Activated CD8-positive, alpha-beta memory T cell treated with anti-CD3 and anti-CD28 coated beads, Interleukin-2, amount 50 U/mL, for 1 hour (primary cell): Measurements from ENCODE around the gene C11orf65.

Experiments used
- DNase-seq: peaks from one replicate; pipeline ENCODE4 v3.0.0-alpha.2; 2020; ENCODE audit errors: extremely low read depth

Gene C11orf65

DNA sequence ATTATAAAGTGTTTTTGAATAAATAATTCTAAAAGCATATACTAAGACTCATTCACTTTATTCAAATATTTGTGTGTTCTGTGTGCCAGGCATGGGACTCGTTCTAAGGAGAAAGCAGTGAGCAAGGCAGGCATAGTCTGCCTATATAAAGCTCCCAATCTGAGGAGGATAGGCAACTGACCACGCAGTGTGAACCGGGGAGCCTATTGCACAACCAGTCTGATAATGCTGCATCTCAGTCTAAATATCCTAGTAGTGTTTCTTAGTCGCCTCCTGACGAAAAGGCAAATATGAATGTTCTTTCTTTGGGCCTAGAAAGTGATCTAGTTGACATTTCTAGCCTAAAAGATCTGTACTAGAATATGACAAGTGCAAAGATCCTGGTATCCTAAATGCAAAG, 98.3 kb downstream of the C11orf65 start:
- no peak for DNase-seq

DNA sequence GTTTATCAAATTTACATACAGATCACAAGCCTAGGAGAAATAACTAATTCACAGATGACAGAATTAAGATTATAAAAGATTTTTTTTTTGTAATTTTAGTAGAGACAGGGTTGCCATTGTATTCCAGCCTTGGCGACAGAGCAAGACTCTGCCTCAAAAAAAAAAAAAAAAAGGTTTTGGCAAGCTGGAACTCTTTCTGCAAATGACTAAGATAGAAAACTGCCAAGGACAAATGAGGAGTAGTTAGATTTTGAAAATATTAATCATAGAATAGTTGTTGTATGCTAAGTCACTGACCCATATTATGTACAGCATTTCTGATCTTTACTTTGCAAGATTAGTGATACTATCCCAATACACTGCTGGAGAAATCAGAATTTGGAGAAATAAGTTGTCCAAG, 99.2 kb downstream of the C11orf65 start:
- DNase-seq: no peak

DNA sequence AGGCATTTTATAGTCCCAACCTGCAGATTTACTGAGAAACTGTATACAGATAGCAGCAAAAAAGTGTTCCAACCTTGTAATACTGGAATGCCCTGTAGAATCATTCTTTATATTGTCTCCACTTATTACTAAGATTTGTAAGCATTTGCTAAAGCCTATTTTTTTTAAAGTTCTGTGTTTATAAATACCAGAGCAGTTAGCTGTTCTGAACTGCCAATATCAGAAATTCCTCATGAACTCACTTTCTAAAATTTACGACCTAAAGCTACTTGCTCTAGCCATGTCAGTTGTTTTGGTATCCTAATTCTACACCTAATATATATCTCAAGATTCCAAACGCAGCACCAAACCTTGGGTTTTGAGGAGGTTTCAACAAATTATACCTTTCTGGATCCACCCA, 103.2 kb downstream of the C11orf65 start:
- no peak for DNase-seq

DNA sequence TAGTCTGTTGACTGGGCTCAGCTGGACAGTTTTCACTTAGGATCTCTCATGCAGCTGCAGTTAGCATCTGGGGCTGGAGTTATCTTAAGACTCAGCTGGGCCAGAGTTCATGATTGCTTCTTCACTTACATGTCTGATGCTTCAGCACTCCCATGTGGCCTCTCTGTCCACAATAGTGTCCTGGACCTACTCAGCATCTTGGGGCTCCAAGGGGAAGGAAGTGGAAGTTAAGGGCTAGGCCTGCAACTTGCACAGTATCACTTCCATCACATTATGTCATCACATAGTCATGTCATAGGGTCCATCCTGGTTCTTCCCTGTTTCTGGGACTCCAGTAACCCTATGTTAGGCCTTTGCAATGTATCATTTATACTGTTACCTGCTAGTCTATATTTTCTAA, 115.9 kb downstream of the C11orf65 start:
- no peak for DNase-seq

DNA sequence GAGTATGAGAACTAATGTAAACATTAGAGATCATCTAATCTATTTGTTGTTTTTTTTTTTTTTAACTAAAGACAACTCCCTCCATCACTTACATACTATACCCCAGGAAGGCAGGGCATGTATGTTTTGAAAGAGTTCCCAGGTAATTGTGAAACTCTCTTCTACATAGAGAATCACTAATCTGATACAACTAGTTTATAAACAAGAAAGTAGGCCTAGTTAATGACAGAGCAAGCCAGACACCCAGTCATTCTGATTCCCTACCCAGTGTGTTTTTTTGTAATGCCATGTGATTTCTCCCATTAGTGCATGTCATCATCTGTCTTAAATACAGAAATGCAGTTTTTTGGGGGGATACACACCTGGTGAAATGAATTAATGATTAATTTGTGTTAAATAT, 120.9 kb downstream of the C11orf65 start:
- no peak for DNase-seq

DNA sequence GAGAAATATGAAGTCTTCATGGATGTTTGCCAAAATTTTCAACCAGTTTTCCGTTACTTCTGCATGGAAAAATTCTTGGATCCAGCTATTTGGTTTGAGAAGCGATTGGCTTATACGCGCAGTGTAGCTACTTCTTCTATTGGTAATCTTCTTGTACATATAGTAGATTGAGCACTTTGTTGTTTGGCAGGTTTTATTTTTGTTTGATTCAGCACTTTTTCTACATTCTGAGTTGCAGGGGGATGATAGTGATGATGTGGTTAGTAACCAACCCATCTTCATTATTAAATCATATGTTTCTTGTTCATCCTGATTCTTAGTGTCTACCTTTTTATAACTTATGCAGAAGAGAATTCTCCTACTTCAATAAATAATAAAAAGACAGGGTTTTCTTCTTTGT, 121.6 kb downstream of the C11orf65 start:
- no peak for DNase-seq

DNA sequence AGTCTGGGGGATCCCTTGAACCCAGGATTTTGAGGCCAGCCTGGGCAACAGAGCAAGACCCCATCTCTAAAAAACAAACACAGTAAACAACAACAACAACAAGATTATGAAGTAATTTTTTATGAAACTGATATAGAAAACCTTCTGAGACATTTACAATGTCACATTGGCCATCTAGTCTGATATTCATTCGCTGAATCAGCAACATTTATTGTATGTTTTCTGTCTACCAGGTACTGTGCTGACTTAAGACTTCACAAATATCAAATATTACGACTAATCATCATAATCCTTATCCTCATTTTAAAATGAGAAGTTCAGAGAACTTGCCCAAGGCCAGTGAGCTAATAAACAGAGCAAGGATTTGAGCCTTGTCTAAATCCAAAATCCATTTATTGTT, 123.6 kb downstream of the C11orf65 start:
- no peak for DNase-seq

DNA sequence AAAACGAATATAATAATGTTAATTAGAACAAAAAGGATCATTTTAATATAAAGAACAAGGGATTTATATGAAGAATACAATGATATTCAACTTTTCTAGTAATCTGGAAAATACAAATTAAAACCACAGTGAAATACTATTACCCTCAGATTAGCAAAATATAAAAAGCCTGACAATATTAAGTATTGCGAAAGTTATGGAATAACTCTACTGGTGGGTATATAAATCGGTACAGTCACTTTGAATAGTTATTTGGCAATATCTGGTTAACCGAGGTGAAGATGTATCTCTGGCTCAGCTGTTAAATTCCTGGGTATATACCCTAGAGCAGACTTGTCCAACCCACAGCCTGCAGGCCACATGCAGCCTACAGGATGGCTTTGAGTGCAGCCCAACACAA, 125.7 kb downstream of the C11orf65 start:
- no peak for DNase-seq

DNA sequence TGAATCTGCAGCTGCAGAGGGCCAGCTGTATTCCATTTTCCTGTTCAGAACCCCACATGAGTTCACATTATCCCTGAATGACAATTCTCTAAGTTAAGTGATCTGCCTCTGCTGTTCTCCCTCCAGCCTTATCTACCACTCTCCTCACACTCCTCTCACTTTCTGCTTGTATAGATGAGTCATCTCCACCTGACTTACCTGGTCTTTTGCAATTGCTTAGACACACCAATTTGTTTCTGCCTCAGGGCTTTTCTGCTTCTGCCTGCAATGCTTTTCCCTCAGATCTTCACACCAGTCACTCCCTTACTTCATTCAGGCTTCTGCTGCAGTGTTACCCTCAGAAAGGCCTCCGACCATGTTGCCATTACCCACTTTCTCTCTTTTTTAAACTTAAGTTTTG, 126.4 kb downstream of the C11orf65 start:
- DNase-seq: no peak

DNA sequence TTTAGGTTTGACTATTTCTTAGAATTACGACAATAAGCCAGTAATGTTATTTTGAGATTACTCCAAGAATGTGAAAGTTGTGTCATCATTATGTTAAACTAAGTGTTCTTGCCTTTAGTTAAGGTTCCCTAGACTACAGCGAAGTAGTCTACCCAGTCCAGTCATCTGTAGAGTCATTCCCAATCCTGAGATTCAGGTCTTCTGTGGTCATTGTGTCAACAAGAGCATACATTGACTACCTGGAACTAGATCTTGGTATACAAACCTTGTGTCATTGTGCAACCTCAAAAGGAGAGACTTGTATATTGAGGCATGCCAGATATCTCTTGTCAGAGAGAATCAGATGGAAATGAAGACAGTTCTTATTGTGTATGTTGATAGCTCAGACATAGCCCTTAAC, 128.6 kb downstream of the C11orf65 start:
- no peak for DNase-seq

DNA sequence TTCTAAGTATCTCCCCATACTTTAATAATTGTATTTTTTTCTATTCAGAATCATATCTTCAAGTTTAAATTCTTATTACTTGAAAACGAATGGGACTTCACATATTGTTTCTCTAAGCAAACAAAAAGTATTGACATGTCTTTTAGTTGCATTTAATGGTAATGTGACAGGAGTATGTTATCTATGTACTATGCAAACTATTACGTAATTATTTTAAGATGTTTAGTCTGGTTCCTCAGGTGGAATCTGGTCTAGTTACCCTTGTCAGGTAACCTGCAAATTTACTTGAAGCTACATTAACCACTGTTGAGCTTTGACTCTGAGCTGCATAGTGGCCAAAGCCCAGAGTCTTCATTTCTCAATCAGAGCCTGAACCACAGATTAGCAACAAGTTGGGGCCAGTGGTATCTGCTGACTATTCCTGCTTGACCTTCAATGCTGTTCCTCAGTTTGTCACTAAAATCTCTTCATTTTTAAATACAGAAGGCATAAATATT, 133.9 kb downstream of the C11orf65 start:
- no peak for DNase-seq
